Ovary (tissue), 3 donors: ENCODE results near the gene PMPCB.

Source experiments
- POLR2A ChIP-seq: fragments of 450-650 bp; IDR thresholded peaks from one replicate; pipeline ENCODE4 v1.6.1; 2017; ENCODE audit warnings: antibody characterized with exemption, mild to moderate bottlenecking, moderate library complexity
- TF ChIP-seq, protein P1 (sequence below), 3 donors: fragments of 450-650 bp in 2 of 3; fragments of 200-600 bp in 1 of 3; IDR thresholded peaks; one replicate each; pipeline versions ENCODE4 v1.5.1 to v1.8.0; 2016 to 2022; ENCODE audit warnings: antibody characterized with exemption in 3 of 3, mild to moderate bottlenecking in 1 of 3
- donor health status: DM: no; HTN: no; CAD: no.

DNA sequence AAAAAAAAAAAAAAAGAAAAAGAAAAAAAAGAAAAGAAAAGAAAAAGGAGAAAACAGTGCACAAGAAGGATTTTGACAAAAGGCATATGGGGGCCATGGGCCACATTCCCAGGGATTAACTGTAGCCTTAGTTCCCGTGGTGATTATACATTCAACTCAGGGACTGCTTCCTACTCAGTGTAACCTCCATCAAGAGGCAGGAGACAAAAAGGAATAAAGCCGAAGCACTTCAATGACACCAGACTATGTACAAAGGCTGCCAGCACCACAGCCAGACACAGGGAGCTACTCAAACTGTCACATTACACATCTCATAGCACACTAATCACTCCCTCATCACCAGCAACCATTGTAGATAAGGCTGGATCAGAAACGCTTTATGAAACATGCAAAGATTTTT, 5.1 kb upstream of the PMPCB start:
- TF ChIP-seq, protein P1, sequence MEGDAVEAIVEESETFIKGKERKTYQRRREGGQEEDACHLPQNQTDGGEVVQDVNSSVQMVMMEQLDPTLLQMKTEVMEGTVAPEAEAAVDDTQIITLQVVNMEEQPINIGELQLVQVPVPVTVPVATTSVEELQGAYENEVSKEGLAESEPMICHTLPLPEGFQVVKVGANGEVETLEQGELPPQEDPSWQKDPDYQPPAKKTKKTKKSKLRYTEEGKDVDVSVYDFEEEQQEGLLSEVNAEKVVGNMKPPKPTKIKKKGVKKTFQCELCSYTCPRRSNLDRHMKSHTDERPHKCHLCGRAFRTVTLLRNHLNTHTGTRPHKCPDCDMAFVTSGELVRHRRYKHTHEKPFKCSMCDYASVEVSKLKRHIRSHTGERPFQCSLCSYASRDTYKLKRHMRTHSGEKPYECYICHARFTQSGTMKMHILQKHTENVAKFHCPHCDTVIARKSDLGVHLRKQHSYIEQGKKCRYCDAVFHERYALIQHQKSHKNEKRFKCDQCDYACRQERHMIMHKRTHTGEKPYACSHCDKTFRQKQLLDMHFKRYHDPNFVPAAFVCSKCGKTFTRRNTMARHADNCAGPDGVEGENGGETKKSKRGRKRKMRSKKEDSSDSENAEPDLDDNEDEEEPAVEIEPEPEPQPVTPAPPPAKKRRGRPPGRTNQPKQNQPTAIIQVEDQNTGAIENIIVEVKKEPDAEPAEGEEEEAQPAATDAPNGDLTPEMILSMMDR (IDR thresholded peaks at IDR 0.05), result no peak
- TF ChIP-seq POLR2A, result no peak
